Globus pallidus (tissue), 1 donor: ENCODE measurements around the gene C16orf89.
"Not testable (repeated sequence)": the region's sequence is repeated elsewhere in the genome, so short reads cannot be mapped to it uniquely, and the experiment has no call there.

Experiments used
- DNase-seq: peaks from one replicate; pipeline ENCODE4 v3.0.0-alpha.2; 2015; ENCODE audit warnings: low spot score

The C16orf89 gene

DNA sequence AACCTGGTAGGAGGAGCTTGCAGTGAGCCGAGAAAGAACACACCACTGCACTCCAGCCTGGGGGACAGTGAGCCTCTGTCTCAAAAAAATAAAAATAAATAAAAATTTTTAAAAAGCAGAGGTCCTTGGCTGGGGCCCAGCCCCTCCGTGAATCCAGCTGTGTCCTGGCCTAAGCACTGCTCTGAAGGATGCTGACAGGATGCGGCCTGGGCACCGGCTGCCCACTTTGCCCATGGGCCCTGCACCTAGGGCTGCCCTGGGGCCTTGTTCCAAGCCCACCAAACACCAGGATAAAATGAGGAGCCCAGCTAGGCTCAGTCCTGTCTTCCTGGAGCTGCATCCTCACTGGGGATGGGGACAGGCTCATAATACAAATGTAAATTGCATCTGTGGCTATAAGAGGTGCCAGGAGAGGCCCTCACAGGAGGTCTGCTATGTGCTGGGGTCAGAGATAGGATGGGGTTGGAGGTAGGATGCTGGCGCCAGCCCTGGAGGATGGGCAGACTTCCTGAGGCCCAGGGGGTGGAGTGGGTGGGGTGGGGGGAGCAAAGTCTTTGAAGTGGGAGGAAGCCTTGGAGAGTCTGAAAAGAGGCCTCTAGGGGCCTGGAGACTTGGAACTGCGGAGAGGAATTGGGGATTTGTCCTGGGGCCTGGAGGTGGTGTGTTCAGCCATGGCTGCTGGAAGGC is 6.2 kb downstream of the C16orf89 start:
- DNase-seq, result no peak

- no peak for DNase-seq
Measured at GRCh38 chr16:5058476-5058875, 7.3 kb downstream of the C16orf89 start.

DNA sequence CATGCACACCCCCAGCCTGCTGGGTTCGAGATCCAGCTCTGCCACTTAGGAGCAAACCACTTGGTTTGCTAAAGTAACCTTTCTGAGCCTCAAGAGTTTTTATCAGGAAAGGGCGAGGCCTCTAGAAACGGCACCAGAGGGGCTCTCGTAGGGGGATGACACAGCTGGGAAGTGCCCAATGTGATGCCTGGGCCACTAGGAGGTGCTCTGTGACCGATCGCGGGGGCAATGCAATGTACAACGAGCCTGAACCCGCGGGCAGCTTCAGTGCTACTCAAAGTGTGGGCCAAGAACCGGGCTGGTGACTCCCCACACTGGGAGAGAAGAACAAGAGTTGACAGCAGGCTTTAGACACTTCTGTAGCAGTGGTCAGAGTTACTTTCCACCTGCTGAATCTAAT is 9.4 kb downstream of the C16orf89 start:
- DNase-seq, result no peak

- no peak for DNase-seq
Measured at GRCh38 chr16:5054876-5055865, 10.6 kb downstream of the C16orf89 start.

- DNase-seq, result no peak
Measured at GRCh38 chr16:5046914-5047313, 18.8 kb downstream of the C16orf89 start.

DNA sequence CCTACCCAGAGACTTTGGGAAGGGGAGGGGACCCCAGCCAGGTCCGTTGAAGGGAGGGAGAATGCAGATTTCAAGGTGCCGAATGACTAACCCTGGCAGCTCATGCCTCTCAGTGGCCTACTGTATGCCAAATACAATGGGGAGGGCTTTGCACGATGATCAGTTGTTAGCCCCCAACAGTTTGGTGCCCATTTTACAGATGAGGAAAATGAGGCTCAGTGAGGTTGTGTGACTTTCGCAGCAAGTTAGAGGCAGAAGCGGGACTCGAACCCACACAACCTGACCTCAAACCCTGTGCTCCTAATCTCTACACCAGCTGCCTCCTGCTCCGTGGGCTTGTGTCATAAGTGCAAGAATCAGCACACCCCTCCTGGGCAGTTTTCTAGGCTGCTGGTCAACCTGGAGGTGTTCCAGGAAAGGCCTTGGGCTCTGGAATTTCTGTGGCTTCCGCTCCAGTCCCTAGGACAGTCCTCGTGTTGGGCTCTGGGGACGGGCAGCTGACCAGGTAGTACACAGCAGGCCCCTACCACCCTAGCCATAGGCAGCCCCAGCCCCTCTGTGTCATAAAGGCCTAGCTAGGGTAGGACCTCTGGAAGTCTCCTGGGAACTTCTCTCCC is 20.1 kb downstream of the C16orf89 start:
- no peak for DNase-seq

DNA sequence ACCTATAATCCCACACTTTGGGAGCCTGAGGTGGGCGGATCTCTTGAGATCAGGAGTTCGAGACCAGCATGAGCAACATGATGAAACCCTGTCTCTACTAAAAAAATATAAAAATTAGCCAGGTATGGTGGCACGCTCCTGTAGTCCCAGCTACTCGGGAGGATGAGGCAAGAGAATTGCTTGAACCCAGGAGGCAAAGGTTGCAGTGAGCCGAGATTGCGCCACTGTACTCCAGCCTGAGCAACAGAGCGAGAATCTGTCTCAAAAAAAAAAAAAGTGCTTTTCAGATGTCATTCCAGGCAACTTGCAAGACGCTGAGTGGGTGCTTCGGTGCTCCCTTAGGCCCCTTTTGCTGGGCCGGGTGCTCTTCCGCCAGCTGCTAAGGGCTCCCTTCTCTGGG is 21.2 kb downstream of the C16orf89 start:
- DNase-seq, result not testable (repeated sequence)

GRCh38 chr16:5044011-5044540 is 21.7 kb downstream of the C16orf89 start:
- no peak for DNase-seq

DNA sequence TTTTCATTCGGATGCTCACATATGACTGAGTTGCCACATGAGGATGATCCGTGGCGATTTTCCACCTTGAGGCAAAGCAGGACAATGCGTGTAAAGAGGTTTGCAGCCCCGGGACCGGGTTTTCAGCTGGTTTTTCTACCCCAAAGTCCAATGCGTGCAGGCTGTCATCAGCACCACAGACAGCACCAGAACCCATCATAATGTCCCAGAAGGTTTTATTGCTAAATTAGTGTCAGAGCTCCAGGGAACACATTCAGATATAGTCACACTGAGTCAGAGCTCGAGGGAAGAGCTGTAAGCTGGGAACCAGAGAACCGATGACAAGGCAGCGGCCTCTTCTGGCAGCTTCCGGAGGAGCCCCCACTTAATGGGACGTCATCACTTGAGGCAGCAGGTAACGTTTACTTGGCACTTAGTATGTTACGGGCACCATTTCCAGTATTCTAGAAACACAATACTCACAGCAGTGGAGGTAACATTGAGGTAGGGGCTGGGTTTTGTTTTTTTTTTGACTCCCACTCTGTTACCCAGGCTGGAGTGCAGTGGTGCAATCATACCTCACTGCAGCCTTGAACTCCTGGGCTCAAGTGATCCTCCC is 23.1 kb downstream of the C16orf89 start:
- no peak for DNase-seq

DNA sequence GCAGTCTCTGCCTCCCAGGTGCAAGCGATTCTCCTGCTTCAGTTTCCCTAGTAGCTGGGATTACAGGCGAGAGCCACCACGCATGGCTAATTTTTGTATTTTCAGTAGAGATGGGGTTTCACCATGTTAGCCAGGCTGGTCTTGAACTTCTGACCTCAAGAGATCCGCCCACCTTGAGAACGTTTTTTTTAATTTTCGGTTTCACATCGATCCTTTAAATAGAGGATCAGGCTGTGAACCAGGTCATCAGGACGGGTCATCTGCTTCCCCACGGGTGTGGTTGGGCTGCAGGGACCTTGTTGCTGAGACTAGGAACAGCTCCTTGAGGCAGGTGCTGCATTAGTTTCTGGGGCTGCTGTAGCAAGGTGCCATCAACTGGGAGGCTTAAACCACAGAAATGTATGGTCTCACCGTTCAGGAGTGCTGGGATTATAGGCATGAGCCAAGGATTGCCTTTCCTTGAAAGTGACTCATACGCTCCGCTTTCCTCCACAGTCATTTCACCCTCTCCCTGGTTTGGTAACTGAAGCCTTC is 24.1 kb downstream of the C16orf89 start:
- no peak for DNase-seq

DNA sequence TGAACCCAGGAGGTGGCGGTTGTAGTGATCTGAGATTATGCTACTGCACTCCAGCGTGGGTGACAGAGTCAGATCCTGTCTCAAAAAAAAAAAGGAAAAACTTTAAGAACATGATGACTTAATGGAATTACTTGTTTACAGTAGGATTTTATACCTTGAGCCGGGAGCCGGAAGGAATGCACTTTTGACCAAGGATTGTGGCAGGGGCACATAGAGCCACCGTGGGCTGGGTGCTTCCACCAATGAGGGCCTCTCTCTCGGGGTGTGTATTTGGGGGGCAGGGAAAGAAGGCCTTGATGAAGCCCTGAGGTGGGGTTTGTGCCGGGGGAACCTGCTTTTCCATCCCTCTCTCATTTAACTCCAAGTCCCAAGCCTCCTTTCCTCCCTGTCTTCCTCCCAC is 25.3 kb downstream of the C16orf89 start:
- no peak for DNase-seq

- DNase-seq, result no peak
Measured at GRCh38 chr16:5036228-5037156, 29.3 kb downstream of the C16orf89 start.

DNA sequence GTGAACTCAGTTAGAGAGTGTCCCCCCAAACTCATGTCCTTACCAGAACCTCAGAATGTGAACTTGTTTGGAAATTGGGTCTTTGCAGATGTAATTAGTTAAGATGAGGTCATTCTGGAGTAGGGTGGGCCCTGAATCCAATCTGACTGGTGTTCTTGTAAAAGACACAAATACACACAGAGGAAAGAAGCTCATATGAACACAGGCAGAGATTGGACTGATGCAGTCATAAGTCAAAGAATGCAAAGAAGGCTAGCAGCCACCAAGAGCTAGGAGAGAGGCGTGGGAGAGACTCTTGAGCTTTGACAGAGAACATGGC is 29.9 kb downstream of the C16orf89 start:
- no peak for DNase-seq

DNA sequence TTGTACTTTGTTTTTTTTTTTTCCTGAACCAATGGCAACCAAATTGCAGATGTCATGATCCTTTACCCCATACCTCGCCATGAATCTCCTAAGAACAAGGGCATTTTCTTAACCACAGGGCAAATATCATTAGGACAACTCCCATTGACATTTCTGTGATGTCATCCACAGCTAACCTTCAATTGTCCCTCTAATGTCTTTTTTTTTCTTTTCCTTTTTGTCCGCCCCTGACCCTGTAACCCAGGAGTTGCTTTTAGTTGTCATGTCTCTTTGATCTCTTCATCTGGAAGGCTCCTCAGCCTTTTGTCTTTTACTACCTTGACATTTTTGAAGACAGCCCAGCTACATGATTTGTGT is 31.6 kb downstream of the C16orf89 start:
- DNase-seq, result no peak

- peak; percentile 84 for DNase-seq
Measured at GRCh38 chr16:5033256-5034166, 32.2 kb downstream of the C16orf89 start, which contains the start of gene NAGPA. Gene NAGPA (minus strand): TSS chr16:5033935. CDS start chr16:5033914, 21 bp downstream.

DNA sequence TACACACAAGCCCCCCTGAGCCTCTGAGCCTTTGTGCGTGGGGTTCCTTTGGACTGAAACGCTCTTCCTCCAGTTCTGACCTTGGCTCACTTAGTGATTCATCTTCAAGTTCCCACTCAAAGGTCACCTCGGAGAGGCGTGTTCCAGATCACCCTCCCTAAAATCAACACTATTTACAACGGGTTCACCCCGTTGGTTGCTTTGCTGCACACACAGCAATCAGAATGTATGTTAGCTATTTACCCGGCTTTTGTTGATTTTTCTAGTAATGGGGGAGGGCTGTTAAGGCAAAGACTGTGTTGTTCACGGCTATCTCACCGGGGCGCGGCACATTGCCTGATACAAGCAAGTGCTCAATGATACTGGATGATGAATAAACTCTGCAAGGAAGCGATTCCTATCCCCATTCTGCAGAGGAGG is 33.0 kb downstream of the C16orf89 start:
- no peak for DNase-seq

DNA sequence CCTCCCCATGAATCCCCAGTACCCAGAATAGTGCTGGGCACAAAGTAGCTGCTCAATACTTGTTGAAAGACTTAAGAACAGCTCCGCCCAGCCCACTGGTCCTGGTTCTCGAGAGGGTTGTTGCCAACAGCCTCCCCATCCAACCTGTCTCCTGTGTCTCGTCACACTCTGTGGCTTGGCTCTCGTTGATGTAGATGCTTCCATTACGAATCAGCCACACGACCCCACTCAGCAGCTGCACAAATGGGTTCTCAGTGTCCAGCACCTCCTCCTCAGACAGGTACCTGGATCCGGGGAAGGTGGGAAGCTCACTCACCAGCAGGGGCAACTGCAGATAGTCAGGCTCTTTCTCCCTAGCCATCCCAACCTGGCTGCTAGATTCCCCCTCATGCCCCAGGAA is 34.2 kb downstream of the C16orf89 start:
- DNase-seq, result no peak

GRCh38 chr16:5030251-5030870 is 35.4 kb downstream of the C16orf89 start:
- no peak for DNase-seq

DNA sequence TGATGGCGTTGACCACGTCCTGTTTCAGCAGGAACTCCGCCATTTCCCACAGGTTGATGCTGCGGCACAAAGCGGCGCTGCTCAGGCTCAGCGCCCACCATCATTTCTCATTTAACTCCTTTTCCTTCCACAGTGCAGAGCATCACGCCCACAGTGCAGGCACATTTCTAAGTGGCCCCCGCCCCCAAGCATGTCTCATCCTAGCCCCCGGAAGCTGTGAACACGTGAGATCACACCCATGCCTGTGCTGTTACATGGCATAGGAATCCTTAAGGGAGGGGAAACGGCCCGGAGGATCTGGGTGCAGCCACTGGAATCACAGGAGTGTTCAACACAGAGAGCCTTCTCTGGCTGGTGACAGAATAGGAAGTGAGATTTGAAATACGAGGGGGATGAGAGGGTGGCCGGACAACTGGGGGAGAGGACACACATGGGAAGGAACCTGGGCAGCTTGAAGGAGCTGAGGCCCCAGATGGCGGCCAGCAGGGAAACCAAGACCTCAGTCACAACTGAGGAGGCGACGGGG is 36.7 kb downstream of the C16orf89 start:
- DNase-seq, result no peak
